ENCODE data around the gene PPP1R12B.
"Not testable (repeated sequence)": the region's sequence is repeated elsewhere in the genome, so short reads cannot be mapped to it uniquely, and the experiment has no call there.

Gene PPP1R12B

GRCh38 chr1:202619012-202619411, 270.5 kb downstream of the PPP1R12B start:
- DNase-seq = peak in 1 of 14 donors; percentile 18

GRCh38 chr1:202619505-202619904, 271.0 kb downstream of the PPP1R12B start:
- DNase-seq = no peak

DNA sequence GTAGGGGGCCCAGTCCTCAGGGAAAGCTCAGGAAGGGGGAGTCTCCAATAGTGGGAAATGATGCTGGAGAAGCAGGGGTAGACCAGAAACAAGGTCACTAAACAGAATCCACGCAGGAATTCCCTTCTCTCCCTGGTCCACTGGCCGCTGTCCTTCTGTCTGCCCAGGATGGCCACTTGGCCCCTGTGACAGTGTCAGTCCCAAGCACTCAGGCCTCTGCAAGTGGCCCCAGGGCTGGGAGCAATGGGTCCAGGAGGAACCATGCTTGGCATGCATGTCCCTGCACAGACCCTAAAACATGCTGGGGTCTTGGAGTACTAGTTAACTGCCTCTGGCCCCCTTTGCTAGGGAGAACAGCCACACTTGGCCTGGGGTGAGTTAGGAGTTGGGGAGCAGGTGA, 271.5 kb downstream of the PPP1R12B start:
- DNase-seq = not testable (repeated sequence)

DNA sequence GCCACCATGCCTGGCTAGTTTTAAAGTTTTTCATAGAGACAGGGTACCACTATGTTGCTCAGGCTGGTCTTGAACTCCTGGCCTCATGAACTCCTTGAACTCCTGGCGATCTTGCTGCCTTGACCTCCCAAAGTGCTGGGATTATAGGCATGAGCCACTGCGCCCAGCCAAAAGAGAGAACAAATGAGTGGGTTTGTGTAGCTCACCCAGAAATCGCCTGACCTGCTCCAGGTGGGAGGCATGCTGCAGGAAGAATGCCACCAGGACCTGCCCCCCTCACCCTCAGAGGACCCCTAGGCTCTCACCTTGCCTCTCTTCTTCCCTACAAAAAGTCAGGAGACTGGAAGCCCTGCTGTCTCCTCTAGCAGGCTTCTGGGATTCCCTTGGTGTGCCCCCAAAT, 272.9 kb downstream of the PPP1R12B start:
- DNase-seq = no peak

DNA sequence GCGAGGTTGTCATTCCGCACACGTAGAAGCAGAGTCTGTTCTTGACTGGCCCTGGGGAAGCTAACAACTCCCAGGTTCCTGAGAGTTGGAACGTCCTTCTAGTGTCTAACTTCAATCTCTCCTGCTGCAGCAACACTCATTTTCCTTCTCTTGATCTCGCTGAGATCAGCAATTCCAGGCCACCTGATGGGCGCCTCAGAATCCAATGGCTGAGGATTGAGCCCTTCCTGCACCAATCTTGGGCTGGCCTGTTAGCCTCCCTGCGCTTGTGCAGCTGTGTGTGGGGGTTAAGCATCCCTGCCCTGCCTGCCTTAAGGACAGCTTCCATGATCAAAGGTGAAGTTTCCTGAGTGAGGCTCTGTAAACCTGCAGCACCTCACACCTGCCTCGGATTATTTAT, 273.9 kb downstream of the PPP1R12B start:
- DNase-seq = no peak

- DNase-seq = peak in 1 of 14 donors; percentile 13
Observed at GRCh38 chr1:202623075-202623474, 274.6 kb downstream of the PPP1R12B start.

GRCh38 chr1:202623476-202623875, 275.0 kb downstream of the PPP1R12B start:
- DNase-seq = not testable (repeated sequence)

GRCh38 chr1:202624088-202624780, 275.7 kb downstream of the PPP1R12B start:
- DNase-seq = no peak

GRCh38 chr1:202624781-202625108, 276.2 kb downstream of the PPP1R12B start:
- no peak for DNase-seq

- peak in 5 of 14 donors; percentile 6 to 51 (median 28) for DNase-seq
Observed at GRCh38 chr1:202625416-202626360, 277.2 kb downstream of the PPP1R12B start.

DNA sequence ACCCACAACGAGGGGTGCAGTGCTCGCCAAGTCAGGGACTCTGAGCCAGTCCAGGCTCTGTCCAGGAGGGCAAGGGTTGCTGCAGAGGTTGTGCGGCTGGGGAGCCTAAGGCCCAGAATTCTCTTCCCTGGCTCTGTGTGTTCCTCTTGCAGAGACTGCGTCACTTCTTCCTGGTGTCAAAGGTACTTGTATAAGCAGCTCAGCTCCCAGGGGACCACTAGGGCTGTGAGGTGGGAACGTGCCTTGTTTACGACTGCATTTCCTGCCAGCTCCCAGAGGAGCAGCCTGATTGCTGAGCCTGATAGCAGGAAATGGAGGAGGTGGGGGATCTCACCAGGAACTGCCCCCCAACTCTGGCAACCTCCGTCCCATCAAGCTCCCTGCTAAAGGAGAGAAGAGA, 278.5 kb downstream of the PPP1R12B start:
- DNase-seq = not testable (repeated sequence)

DNA sequence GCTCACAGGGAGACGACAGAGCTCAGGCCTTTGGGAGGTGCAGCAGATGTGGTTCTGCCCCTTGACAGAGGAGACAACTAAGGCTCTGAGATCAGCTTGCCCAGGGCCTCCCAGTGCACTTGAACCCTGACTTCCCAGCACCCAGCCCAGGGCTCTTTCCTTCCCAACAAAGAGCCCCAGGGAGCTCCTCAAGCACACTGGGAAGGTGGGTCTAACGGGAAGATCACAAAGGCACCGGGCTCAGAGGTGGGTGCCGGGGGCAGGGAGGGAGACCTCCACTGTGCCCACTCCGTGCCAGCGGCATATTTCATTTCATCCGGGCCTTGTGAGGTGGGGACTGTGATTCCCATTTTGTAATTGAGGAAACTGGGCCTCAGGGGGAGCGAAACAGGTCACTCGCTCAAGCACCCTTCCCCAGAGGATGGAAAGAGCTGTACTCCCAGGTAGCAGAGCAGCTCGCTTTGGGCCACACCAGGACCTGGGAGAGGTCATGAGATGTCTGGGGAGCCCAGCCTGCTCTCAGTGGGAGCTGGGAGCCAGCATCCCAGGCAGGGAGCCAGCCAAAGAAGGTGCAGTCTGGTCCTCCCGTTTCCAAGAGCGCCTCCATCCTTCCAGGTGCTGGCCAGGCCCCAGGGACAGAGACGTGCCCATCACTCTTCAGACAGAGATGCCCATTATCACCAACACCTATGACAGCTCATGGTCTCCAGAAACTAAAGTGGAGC, 279.5 kb downstream of the PPP1R12B start:
- DNase-seq = no peak

DNA sequence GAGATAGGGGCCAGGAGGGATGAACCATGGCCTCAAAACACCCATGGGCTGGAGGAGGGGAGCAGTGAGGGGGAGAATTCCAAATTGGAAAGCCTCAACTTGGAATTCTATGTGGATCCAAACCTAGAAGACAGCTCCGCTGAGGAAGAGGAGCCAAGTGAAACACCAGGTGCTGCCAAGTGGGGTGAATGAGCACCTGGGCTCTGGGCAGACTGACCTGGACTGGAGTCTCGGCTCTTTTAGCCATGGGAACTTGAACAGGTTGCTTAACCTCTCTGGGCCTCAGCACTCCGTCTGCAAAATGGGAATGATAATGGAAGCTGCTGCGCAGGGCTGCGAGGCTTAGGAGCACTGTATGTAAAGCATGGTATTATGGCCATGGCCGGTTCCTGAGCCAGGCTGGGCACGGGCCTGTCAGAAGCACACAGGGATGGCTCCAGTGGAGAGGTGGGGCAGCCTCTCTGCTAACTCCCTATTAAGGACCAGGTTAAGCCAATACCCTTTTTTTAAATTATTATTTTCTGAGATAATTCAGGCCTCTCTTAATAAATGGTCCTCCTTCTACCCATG, 280.2 kb downstream of the PPP1R12B start:
- peak in 1 of 14 donors; percentile 83 for DNase-seq

GRCh38 chr1:202629257-202629811, 280.8 kb downstream of the PPP1R12B start:
- not testable (repeated sequence) for DNase-seq

DNA sequence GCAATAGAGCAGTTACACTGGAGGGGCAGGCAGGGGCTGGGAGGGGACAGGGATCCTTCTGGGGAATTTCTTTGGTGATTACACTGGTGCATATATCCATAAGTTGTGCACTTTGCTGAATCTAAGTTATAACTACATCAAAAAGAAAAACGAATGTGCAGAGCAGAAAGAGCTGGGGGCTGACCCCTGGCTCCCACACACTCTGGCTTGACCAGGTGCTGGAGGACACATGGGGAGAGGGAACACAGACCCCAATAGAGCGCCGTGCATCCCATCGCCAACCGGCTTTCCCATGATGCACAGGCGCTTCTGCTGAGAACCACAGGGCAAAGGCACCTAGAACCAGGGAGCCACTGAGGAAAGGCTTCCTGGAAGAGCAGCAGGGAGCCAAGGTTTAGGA, 281.6 kb downstream of the PPP1R12B start:
- DNase-seq = not testable (repeated sequence)

- no peak for DNase-seq
Observed at GRCh38 chr1:202630541-202630940, 282.0 kb downstream of the PPP1R12B start.

DNA sequence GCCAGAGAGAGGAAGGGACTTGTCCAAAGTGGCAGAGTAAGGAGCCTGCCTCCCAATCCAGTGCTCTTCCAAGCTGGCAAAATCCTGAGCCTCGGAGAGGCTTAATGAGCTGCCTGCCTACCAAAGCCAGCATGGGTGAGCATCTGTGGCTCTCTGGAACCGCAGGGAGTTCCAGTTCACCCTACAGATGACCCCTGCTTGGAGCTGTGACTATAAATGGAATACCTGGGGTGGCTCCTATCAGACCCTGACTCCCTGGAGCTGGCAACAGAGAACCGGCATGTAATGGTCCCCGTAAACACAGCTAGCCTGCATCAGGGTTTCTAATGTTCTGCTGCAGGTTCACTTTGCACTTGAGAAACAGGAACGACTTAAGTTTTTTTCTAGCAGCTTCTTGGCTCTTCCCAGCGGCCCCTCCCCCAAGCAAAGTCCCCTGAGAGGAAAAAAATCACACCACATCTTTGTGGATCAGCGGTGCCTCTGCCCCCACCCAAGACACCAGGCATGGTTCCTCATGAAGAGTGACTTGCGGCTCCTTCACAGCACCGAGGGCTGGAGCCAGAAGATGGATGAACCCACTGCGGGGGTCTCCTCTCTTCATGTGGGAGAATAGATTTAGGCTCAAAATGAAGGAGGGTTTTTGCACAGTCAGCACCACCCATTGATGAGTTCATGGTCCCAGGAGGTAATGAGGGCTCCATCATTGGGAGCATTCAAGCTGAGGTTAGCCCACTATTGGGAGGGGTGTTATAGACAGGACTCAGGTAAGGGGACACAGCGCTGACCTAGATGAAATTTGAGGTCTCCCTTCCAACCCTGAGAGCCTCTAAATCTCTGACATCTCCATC, 282.8 kb downstream of the PPP1R12B start:
- DNase-seq = no peak

DNA sequence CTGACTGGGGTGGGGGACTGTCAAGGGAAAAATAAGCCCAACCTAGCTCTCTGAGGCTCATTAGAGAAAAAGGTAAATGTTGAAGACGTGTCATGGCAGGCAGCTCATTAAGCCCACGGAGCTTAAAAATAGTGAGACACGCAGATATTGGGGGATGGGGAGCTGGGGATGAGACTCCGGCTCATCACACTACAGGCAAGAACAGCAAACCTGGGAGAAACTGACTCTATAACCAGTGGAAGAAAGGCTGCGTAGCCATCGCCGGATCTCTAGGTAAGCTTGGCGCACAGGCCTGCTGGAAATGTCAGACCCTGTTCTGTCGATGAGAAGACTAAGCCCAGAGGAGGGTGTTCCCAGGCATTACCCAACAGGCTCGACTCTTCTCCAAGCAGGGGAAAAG, 283.7 kb downstream of the PPP1R12B start:
- no peak for DNase-seq

GRCh38 chr1:202636171-202636570, 287.7 kb downstream of the PPP1R12B start:
- peak in 1 of 14 donors; percentile 77 for DNase-seq

DNA sequence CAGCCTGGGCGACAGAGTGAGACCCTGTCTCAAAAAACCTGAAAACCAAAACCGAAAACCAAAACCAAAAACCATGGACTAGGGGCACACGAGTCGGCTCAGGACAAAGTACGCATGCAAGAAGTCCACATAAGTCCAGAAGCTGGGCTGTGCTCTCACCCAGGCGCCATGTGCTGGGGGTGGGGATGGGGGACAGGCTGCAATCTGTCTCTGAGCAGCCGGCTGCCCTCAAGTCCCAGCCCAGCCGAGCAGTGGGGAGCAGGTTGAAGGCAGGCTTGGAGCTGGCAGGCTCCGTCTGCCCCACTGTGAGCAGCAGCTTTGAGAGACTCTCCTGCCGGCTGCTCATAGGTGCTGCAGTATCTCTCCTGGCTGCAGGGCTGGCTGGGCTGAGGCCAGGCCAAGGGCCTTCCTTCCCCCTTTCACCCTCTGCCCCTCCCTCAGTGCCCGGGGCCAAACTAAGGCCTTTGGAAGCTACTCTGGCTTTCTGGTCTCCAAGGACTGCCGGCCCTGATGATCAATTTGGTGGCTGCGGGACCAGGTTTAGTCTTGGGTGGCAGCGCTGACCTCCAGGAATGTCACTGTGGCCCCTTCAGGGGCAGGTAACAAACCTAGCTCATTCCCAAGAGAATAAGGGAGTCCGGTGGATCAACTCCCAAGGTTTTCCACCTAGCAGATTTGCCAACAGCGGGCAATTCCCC, 289.0 kb downstream of the PPP1R12B start:
- peak in 2 of 14 donors; percentile 29 to 93 for DNase-seq
